Ishikawa (cell line): Measurements from ENCODE around the gene TPST2.

Experiments used
- EP300 ChIP-seq: IDR thresholded peaks from 2 replicates; pipeline ENCODE4 v1.6.1; 2012; ENCODE audit warnings: borderline replicate concordance
- MAX ChIP-seq: IDR thresholded peaks from 2 replicates; pipeline ENCODE4 v1.6.1; 2012
- NFIC ChIP-seq: IDR thresholded peaks from 2 replicates; pipeline ENCODE4 v1.6.1; 2012
- TAF1 ChIP-seq: IDR thresholded peaks from 2 replicates; pipeline ENCODE4 v1.6.1; 2012; ENCODE audit warnings: low read depth, mild to moderate bottlenecking
- TCF12 ChIP-seq: IDR thresholded peaks from 2 replicates; pipeline ENCODE4 v1.6.1; 2012; ENCODE audit warnings: low read depth
- TEAD4 ChIP-seq: IDR thresholded peaks from 2 replicates; pipeline ENCODE4 v1.6.1; 2012
- TF ChIP-seq, protein P1 (sequence below): IDR thresholded peaks from 2 replicates; pipeline ENCODE4 v1.6.1; 2012; ENCODE audit warnings: low read depth, mild to moderate bottlenecking

DNA sequence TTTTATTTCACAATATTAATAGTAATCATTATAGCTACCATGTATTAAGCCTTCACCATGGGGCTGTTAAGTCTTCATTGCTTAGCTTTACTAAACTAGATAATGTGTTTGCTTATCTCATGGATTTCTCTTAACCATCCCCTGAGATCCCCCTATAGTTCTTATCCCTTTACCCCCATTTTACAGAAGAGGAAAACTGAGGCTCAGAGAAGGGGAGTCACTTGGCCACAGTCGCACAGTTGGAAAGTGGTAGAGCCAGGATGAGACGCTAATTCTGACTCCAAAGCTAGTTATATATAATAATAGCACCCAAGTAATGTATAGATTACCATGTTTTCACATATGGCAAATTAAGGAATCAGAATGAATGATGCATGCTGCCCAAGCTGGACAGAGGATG lies 67.9 kb downstream of the TPST2 start:
- TF ChIP-seq NFIC: no peak
- TF ChIP-seq EP300: no peak
- TF ChIP-seq, protein P1, sequence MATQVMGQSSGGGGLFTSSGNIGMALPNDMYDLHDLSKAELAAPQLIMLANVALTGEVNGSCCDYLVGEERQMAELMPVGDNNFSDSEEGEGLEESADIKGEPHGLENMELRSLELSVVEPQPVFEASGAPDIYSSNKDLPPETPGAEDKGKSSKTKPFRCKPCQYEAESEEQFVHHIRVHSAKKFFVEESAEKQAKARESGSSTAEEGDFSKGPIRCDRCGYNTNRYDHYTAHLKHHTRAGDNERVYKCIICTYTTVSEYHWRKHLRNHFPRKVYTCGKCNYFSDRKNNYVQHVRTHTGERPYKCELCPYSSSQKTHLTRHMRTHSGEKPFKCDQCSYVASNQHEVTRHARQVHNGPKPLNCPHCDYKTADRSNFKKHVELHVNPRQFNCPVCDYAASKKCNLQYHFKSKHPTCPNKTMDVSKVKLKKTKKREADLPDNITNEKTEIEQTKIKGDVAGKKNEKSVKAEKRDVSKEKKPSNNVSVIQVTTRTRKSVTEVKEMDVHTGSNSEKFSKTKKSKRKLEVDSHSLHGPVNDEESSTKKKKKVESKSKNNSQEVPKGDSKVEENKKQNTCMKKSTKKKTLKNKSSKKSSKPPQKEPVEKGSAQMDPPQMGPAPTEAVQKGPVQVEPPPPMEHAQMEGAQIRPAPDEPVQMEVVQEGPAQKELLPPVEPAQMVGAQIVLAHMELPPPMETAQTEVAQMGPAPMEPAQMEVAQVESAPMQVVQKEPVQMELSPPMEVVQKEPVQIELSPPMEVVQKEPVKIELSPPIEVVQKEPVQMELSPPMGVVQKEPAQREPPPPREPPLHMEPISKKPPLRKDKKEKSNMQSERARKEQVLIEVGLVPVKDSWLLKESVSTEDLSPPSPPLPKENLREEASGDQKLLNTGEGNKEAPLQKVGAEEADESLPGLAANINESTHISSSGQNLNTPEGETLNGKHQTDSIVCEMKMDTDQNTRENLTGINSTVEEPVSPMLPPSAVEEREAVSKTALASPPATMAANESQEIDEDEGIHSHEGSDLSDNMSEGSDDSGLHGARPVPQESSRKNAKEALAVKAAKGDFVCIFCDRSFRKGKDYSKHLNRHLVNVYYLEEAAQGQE: no peak
- no peak for TF ChIP-seq MAX
- TF ChIP-seq TCF12: no peak
- TF ChIP-seq TEAD4: no peak
- no peak for TF ChIP-seq TAF1
